ENCODE results near the gene VSTM4.
A peak's percentile ranks its signal among the peaks of the same experiment; 100 is the strongest.

- TF ChIP-seq POLR2AphosphoS5 (IDR thresholded peaks at IDR 0.05; ENCODE audit: low read depth, low read length) (no peak), SIN3A (IDR thresholded peaks at IDR 0.05; ENCODE audit: borderline replicate concordance, insufficient read depth, low read depth, low read length) (no peak), REST (IDR thresholded peaks at IDR 0.05; ENCODE audit: insufficient read depth in 1 of 2, low read depth in 2 of 2, low read length in 1 of 2) (no peak), TCF7L2 (IDR thresholded peaks at IDR 0.05; ENCODE audit: low read depth, low read length) (no peak)
- TF ChIP-seq, protein P1, sequence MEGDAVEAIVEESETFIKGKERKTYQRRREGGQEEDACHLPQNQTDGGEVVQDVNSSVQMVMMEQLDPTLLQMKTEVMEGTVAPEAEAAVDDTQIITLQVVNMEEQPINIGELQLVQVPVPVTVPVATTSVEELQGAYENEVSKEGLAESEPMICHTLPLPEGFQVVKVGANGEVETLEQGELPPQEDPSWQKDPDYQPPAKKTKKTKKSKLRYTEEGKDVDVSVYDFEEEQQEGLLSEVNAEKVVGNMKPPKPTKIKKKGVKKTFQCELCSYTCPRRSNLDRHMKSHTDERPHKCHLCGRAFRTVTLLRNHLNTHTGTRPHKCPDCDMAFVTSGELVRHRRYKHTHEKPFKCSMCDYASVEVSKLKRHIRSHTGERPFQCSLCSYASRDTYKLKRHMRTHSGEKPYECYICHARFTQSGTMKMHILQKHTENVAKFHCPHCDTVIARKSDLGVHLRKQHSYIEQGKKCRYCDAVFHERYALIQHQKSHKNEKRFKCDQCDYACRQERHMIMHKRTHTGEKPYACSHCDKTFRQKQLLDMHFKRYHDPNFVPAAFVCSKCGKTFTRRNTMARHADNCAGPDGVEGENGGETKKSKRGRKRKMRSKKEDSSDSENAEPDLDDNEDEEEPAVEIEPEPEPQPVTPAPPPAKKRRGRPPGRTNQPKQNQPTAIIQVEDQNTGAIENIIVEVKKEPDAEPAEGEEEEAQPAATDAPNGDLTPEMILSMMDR (IDR thresholded peaks at IDR 0.05) = 0 out of 2 replicates have a peak, but pooled peaks have one; percentile 32
Measured at GRCh38 chr10:49001402-49001801, 113.9 kb downstream of the VSTM4 start.
